GM18526 (cell line): ENCODE measurements around the gene CCDC187.

Experiments used
- POLR2A ChIP-seq: IDR thresholded peaks from 3 replicates; pipeline ENCODE4 v1.6.1; 2011; ENCODE audit not compliant: insufficient read length; ENCODE audit errors: extremely low read depth

CCDC187 gene

GRCh38 chr9:136245219-136246150 is 58.4 kb downstream of the CCDC187 start, which contains the start of gene QSOX2:
Gene QSOX2 (minus strand): TSS chr9:136245812. CDS start chr9:136245803, 9 bp downstream.
- peak; percentile 58 for TF ChIP-seq POLR2A

GRCh38 chr9:136244969-136245218 is 59.0 kb downstream of the CCDC187 start:
- no peak for TF ChIP-seq POLR2A

DNA sequence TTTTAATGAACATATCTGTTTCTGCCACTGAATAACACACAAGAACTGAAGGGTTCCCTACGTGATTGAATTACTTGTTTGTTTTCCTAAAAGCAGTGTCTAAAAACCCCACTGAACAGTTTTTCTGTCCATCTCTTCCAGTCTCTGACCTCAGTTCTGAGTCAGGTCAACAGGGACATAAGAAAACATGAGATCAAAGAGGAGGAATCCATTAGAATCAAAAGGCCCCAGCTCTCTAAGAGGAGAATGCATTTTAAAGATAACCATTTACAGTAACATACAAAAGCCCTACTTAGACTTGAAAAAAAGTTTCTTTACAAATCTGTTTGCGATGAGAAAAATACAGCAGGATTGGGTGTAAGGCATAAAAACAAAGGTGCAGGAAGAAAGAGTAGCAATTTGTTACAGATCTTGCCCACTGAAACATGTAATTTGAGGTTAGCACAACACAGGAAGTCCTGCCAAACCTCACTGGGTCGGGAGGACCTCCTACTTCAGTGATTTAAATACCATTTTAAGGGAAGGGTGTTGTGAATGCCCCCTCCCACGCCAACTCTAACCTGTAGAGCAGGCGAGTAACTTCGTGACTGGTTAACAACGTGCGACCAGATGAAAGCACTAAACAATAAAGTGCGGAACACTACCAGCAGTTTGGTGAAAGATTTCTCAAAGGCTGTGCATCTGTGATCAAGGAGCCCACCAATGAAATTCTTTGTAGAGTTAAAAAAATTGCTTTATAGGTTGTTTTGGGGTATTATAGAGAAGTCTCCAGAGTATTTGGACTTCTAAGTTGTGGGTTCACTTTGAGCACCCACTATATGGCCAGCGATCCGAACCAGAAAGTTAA is 59.5 kb downstream of the CCDC187 start:
- TF ChIP-seq POLR2A: no peak

GRCh38 chr9:136243631-136244030 is 60.3 kb downstream of the CCDC187 start:
- TF ChIP-seq POLR2A: no peak

DNA sequence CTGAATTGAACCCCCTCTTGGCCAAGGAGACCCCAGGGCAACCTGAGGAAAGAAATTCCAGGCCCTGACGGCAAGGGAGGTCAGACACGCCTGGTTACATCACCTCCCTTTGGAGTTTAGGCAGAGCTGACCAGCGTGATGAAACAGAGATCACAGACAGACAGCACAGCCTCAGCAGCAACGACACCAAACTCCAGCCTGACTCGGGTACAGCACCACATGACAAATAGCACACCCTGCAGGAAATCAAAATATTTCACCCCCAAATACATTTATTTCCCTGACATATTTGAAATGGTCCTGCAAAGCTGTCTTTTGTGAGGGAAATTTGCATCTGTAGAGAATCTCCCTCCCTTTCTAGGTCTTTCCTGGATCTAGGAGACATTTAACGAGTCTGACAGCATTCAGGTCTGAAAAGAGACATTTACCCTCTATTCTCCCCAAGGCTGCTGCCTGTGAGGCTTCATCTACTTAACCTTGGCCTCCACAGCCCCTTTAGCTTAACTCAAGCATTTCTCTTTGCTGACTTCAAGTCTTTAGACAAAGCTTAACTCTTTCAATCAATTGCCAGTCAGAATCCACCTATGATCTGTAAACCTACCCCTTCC is 60.9 kb downstream of the CCDC187 start:
- TF ChIP-seq POLR2A: no peak

- no peak for TF ChIP-seq POLR2A
Observed at GRCh38 chr9:136242248-136242647, 61.6 kb downstream of the CCDC187 start.

- no peak for TF ChIP-seq POLR2A
Observed at GRCh38 chr9:136241542-136241941, 62.4 kb downstream of the CCDC187 start.

DNA sequence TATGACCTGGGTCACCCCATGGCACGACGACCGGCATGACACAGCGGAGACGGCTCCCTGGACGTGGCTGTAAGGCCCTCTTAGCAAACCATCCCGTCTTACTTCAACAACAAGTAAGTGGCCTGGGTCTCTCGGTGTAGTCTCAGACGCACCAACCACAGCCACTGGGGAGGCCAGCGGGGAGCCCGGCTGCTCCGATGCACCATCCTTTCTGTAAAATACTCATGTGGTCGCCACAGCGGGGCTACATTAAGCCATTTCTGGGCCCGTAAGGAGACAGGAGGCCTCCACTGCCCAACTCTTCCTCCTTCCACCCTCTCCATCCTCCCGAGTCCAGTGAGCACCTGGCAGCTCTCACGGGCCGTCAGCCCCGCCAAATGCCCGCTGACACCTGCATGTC is 63.0 kb downstream of the CCDC187 start:
- no peak for TF ChIP-seq POLR2A

GRCh38 chr9:136239983-136240330 is 63.9 kb downstream of the CCDC187 start:
- TF ChIP-seq POLR2A: no peak

- no peak for TF ChIP-seq POLR2A
Observed at GRCh38 chr9:136239135-136239982, 64.5 kb downstream of the CCDC187 start.

GRCh38 chr9:136238342-136238732 is 65.6 kb downstream of the CCDC187 start:
- no peak for TF ChIP-seq POLR2A

GRCh38 chr9:136237486-136238341 is 66.2 kb downstream of the CCDC187 start:
- TF ChIP-seq POLR2A: no peak

DNA sequence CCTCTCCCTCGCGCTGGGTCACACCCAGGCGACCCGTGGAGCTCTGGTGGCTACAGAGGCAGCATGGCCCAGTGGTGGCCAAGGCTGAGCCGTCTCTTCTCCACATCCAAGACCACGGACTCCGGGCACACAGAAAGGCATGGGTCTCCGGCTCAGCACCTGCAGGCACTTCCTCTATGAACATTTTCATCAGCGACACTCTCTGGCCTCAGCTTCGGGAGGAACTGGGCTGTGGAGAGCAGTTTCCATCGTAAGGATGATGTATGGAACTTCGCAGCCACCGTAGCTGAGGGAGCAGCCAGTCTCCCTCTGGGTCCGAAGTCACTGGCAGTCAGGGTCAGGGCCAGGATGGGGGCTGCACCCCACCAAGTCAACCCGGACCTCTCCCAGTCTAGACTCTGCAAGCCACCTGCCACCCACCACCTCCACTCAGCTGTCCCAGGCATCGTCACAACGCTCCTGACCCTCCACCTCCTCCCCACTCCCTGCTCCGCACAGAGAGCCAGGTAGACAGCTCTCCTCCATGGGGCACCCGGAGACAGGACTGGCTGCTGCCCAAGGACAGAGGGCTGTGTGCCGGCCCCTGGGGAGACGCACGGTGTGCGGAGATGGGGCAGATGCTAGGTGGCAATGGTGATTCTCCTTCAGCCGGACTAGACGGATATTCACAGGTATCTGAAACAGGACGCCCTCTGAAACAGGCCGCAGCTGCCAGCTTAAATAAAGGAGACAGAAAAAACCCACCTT is 68.0 kb downstream of the CCDC187 start:
- TF ChIP-seq POLR2A: no peak
